ENCODE data around the gene CRTC3. TPM values are rescaled to one million over a fixed set of nuclear protein-coding genes. Genes with fewer than 3 reads are reported as not detected.
A peak's percentile ranks its signal among the peaks of the same experiment; 100 is the strongest.

The CRTC3 gene
- total RNA-seq, 1 experiment from 2014 or later = 3.9 TPM

DNA sequence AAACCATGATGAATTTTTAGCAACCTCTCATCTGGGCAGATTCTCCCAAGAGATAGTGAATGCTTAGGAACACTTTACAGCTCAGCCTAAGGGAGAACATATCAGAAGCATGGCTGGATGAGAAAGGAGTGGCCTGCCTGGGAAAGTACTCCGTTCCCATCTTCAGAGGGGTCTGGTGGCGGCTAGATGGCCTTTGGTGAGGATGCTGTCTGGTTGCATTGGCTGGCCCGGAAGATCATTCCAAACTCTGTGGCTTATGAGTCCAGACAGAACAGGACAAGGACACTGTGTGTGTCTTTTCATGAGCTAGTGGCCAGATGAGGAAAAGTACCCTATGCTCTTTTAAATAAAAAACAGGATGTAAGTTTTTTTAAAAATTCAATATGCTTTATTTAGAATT lies 51.2 kb downstream of the CRTC3 start:
- no peaks in the 10 kb centered on the region for H3K9me3 Mint-ChIP-seq
- Histone ChIP-seq H3K27ac (ENCODE audit: insufficient read length, low read depth, low read length) (no peak overlapping the region), H2BK12ac (ENCODE audit: insufficient read length, low read depth, low read length) (no peak overlapping the region), H3K79me1 (ENCODE audit: insufficient read depth, low read depth, low read length, poor library complexity, severe bottlenecking) (no peaks in the 10 kb centered on the region), H2BK120ac (ENCODE audit: low read depth, low read length, poor library complexity, severe bottlenecking) (no peak overlapping the region), H4K91ac (ENCODE audit: insufficient read length, low read depth, low read length) (no peak overlapping the region), H4K8ac (replicated peaks; ENCODE audit: insufficient read length, low read depth, low read length) (no peak overlapping the region), H3K9ac (ENCODE audit: extremely low read depth, insufficient read length, low read length) (no peak overlapping the region), H2BK5ac (ENCODE audit: insufficient read length, low read length) (no peak overlapping the region), H3K27me3 (ENCODE audit: insufficient read depth, low read length) (peaks cover 4% of the 10 kb centered on the region; the same call in 1 of the 2 replicates), H3K4me1 (ENCODE audit: insufficient read depth, low read length) (peaks cover 11% of the 10 kb centered on the region), H3T11ph (ENCODE audit: low read length) (no peak overlapping the region), H3K9me3 (ENCODE audit: control insufficient read depth, low read depth, low read length) (no peaks in the 10 kb centered on the region), H2AK5ac (ENCODE audit: insufficient read length, low read length) (no peak overlapping the region), H4K5ac (ENCODE audit: insufficient read length, low read depth, low read length) (no peak overlapping the region), H3K14ac (ENCODE audit: insufficient read depth, low read length) (no peak overlapping the region), H3K79me2 (ENCODE audit: insufficient read depth, low read length) (no peaks in the 10 kb centered on the region), H3K56ac (ENCODE audit: insufficient read length, low read depth, low read length) (no peak overlapping the region), H2BK20ac (ENCODE audit: low read depth, low read length, poor library complexity, severe bottlenecking) (no peak overlapping the region), H3K4me2 (ENCODE audit: insufficient read depth, insufficient read length, low read length) (no peak overlapping the region), H2AFZ (ENCODE audit: low read length) (no peak overlapping the region), H2BK15ac (ENCODE audit: low read depth, low read length) (no peak overlapping the region), H4K20me1 (ENCODE audit: control insufficient read depth, insufficient read depth, insufficient read length) (no peaks in the 10 kb centered on the region), H3K4ac (ENCODE audit: low read depth, low read length) (no peak overlapping the region), H3K18ac (ENCODE audit: insufficient read length, low read depth, low read length) (no peak overlapping the region), H3K23me2 (ENCODE audit: insufficient read length, low read depth, low read length, poor library complexity, severe bottlenecking) (no peaks in the 10 kb centered on the region), H3K23ac (ENCODE audit: insufficient read length, low read depth, low read length) (no peak overlapping the region)
- no CpG with 5 or more reads among the region's 3 CpGs for WGBS (ENCODE audit: extremely low coverage, insufficient read length, low lambda C conversion rate)
- H3K4me1 Mint-ChIP-seq = peaks cover 55 to 65% of the 10 kb centered on the region in 2 experiments
- H3K36me3 Mint-ChIP-seq (ENCODE audit: insufficient read depth in 1 of 3, low read depth in 3 of 3) = peaks cover 0 to 2% (median 0%) of the 10 kb centered on the region in 3 experiments; a peak in 1 of 7 replicates
- TF ChIP-seq, protein P1, sequence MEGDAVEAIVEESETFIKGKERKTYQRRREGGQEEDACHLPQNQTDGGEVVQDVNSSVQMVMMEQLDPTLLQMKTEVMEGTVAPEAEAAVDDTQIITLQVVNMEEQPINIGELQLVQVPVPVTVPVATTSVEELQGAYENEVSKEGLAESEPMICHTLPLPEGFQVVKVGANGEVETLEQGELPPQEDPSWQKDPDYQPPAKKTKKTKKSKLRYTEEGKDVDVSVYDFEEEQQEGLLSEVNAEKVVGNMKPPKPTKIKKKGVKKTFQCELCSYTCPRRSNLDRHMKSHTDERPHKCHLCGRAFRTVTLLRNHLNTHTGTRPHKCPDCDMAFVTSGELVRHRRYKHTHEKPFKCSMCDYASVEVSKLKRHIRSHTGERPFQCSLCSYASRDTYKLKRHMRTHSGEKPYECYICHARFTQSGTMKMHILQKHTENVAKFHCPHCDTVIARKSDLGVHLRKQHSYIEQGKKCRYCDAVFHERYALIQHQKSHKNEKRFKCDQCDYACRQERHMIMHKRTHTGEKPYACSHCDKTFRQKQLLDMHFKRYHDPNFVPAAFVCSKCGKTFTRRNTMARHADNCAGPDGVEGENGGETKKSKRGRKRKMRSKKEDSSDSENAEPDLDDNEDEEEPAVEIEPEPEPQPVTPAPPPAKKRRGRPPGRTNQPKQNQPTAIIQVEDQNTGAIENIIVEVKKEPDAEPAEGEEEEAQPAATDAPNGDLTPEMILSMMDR (conservative IDR thresholded peaks at IDR 0.05) = no peak
- peaks cover 40% of the 10 kb centered on the region for H3K27me3 Mint-ChIP-seq (ENCODE audit: low read depth)
- peak overlapping the region in 1 of 2 experiments; percentile 48; a peak in 1 of 5 replicates for H3K4me3 Mint-ChIP-seq
- DNase-seq = no peak
- no peak overlapping the region for H3K27ac Mint-ChIP-seq
